ENCODE data around the gene ARL13A.

- TF ChIP-seq FOXP2 (optimal IDR thresholded peaks at IDR 0.05; ENCODE audit: control extremely low read depth, extremely low read length, insufficient read depth) = no peak
- TF ChIP-seq EZH2 (IDR thresholded peaks at IDR 0.05) = no peak
Measured at GRCh38 chrX:100980608-100981497, 11.3 kb downstream of the ARL13A start.
